Small intestine (tissue), 7 donors: Measurements from ENCODE around the gene CES3. TPM values are rescaled to one million over a fixed set of nuclear protein-coding genes. Genes with fewer than 3 reads are reported as not detected.

Experiments used
- DNase-seq, 2 donors: peaks; one replicate each; pipeline versions ENCODE4 v3.0.0 to v3.0.0-alpha.2; 2013
- FAIRE-seq: peaks from 2 replicates; lab custom pipeline; 2012; peaks lifted over from hg19 to GRCh38; lab: Jason Lieb, UNC
- H3K27ac ChIP-seq, 3 donors: one replicate each; pipeline ENCODE4 v1.5.1; 2013; ENCODE audit warnings: low read length in 2 of 3, mild to moderate bottlenecking in 2 of 3, control low read depth in 1 of 3, inconsistent platforms in 1 of 3, low read depth in 1 of 3, moderate library complexity in 1 of 3
- H3K27me3 ChIP-seq, 3 donors: one replicate each; pipeline ENCODE4 v1.6.1; 2013; ENCODE audit warnings: low read length in 3 of 3, inconsistent platforms in 1 of 3; ENCODE audit not compliant: control insufficient read depth in 3 of 3, insufficient read depth in 3 of 3
- H3K36me3 ChIP-seq, 3 donors: one replicate each; pipeline ENCODE4 v1.6.1; 2013; ENCODE audit warnings: low read length in 3 of 3, inconsistent platforms in 1 of 3, low read depth in 1 of 3, mild to moderate bottlenecking in 1 of 3, moderate library complexity in 1 of 3; ENCODE audit not compliant: control insufficient read depth in 3 of 3, insufficient read depth in 2 of 3
- H3K4me1 ChIP-seq, 3 donors: one replicate each; pipeline ENCODE4 v1.6.1; 2013; ENCODE audit warnings: low read length in 2 of 3, inconsistent platforms in 1 of 3, low read depth in 1 of 3, mild to moderate bottlenecking in 1 of 3, moderate library complexity in 1 of 3; ENCODE audit not compliant: control insufficient read depth in 3 of 3, insufficient read depth in 2 of 3
- H3K4me3 ChIP-seq, 3 donors: one replicate each; pipeline ENCODE4 v1.5.1; 2013; ENCODE audit warnings: low read length in 3 of 3, control low read depth in 1 of 3, inconsistent platforms in 1 of 3, low read depth in 1 of 3, mild to moderate bottlenecking in 1 of 3, moderate library complexity in 1 of 3
- H3K9me3 ChIP-seq, 2 donors: one replicate each; pipeline ENCODE4 v1.6.1; 2013; ENCODE audit warnings: low read depth in 1 of 2, low read length in 1 of 2; ENCODE audit not compliant: control insufficient read depth in 2 of 2, insufficient read depth in 1 of 2
- WGBS, 3 donors: extraction: QIAGEN DNeasy Blood & Tissue Kit; methylation state at CpG; one replicate each; pipeline ENCODE4 v1.1.7; 2013; 5-methylcytosine and 5-hydroxymethylcytosine counted together
- polyA plus RNA-seq, 4 donors: library from polyadenylated mRNA; stranded (reverse) in 3 of 4; unstranded in 1 of 4; fragments of 200-250 nt in 3 of 4; fragments of 120-200 nt in 1 of 4; gene quantifications; one replicate each; pipeline versions ENCODE4 v1.2.1 to v1.2.3, GENCODE V29; 2013
- donor health status: healthy with polysubstance abuse.
- donor health status: control.
- donor health status: control.
- donor health status: Bipolar disorder and iron deficiency.
- donor health status: healthy.

Gene CES3
- polyA plus RNA-seq, 4 donors, result 14.6 to 36.0 (median 24.3) TPM

DNA sequence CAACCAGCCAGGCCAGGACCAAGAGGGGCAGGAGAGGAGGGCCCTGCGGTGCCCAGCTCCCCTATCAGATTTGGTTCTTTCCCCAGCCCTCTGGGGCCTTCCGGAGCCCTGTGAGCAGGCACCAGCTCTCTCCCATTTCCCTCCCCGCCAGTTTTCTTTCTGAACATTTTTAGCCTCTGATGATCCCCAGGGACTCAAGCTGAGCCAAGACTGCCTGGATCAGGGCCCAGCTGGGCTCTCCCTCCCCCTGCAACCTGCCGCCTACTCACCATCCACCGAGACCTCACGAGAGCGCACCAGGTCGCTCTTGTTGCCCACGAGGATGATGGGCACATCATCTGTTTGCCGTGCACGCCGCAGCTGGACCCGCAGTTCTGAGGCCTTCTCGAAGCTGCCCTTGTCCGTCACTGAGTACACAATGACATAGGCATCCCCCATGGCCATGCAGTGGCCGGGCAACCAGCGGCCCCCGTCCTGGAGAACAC lies 37.8 kb upstream of the CES3 start:
- Histone ChIP-seq H3K27me3 (peaks cover 0 to 33% (median 0%) of the 10 kb centered on the region in 3 donors), H3K36me3 (no peaks in the 10 kb centered on the region), H3K4me3 (no peak overlapping the region), H3K9me3 (no peaks in the 10 kb centered on the region), H3K4me1 (peaks cover 0 to 34% (median 3%) of the 10 kb centered on the region in 3 donors), H3K27ac (no peak overlapping the region)
- WGBS, 3 donors, result 73 to 88% (median 84%) methylated on average over 18 of the region's 18 CpGs
- DNase-seq (no peak), FAIRE-seq (no peak)

DNA sequence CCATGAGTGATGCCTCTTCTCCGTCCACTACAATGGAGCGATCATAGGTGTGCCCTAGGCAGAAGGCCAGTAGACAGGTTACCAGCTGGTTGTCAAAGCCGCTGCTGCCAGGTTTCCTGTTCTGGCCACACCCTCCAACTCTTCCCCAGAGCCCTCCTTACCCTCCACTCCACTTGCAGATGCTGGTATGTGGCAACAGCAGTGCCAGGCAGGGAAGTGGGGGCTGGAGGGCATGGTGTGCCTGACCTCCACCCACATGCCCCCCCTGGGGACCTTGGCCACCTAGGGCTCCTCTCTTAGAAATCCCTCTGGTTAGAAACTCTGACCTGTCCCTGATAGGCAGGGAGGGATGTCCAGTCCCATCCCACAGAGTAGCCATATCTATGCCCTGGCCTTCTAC lies 37.2 kb upstream of the CES3 start:
- 15 to 43% (median 38%) methylated on average over 3 of the region's 3 CpGs for WGBS, 3 donors
- H3K27me3 ChIP-seq, result peaks cover 0 to 32% (median 0%) of the 10 kb centered on the region in 3 donors
- H3K27ac ChIP-seq, result no peak overlapping the region
- no peaks in the 10 kb centered on the region for H3K9me3 ChIP-seq
- no peak for FAIRE-seq
- DNase-seq, result no peak
- H3K4me1 ChIP-seq, result peaks cover 0 to 28% (median 3%) of the 10 kb centered on the region in 3 donors
- H3K36me3 ChIP-seq, result no peaks in the 10 kb centered on the region
- no peak overlapping the region for H3K4me3 ChIP-seq

DNA sequence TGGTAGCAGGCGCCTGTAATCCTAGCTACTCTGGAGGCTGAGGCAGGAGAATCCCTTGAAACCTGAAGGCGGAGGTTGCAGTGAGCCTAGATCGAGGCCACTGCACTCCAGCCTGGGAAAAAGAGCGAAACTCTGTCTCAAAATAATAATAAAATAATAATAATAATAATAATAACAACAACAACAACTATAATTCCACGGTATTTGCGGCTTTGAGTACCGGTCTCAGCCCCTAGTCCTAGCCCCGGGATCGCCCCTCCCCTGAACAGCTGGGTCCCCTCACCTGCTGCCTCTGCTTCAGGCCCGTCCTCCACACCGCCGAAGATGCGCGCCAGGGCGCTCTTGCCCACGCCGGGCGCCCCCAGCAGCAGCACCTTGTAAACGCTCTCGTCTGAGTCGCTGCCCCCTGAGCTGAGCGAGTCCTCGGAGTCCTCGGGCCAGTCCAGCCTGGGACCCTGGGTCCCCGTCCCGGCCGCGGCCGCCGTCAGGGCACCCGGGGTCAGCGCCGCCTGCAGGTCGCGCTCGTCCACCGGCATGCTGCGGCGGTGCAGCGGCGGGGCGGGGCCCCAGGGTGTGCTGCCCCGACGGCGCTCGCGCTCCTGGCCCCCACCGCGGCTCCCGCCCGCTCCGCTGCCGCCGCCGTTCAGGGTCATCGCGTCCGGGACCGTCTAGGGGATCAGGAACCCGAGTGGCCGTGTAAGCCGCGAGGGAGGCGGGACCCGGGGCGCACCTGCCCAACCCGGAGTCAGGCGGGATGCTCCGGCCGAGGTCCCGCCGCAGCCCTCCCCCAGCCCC lies 36.3 kb upstream of the CES3 start:
- Histone ChIP-seq H3K4me1 (peaks cover 0 to 21% (median 3%) of the 10 kb centered on the region in 3 donors), H3K27ac (no peak overlapping the region), H3K4me3 (peak overlapping the region; percentile 29 to 58 (median 30)), H3K27me3 (peaks cover 0 to 31% (median 0%) of the 10 kb centered on the region in 3 donors), H3K9me3 (no peaks in the 10 kb centered on the region), H3K36me3 (no peaks in the 10 kb centered on the region)
- FAIRE-seq, result no peak
- WGBS, 3 donors, result 5 to 10% (median 7%) methylated on average over 45 to 72 of the region's 72 CpGs
- peak; percentile 56 to 69 for DNase-seq

DNA sequence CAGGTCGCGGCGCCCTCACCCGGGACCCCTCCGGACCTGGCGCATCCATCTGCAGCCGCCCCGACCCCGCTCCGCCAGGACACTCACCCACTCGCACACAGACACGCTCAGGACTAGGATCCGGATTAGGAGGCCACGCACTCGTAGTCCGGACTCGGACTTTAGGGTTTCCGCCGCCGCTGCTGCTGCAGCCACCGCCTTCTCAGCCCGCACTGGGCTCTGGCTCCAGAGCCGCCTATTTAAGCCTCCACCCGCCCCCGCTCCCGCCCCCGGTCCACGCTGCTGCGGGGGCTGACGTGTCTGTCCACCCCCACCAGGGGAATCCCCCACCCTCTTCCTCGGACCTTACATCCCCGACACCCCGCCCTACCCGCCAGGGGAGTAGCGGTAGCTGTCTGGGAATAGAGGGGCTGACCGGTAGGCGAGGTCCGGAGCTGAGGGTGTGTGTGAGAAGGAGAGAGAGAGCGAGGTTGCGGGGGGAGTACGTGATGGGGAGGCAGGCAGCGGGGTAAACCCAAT lies 35.7 kb upstream of the CES3 start, which contains the start of gene RRAD:
Gene RRAD, minus strand, starts transcription at position 214 of the 519 bp plus-strand sequence. CDS start 356 bp downstream, outside the sequence.
- Histone ChIP-seq H3K27me3 (peaks cover 0 to 31% (median 0%) of the 10 kb centered on the region in 3 donors), H3K36me3 (peaks cover 0 to 4% (median 0%) of the 10 kb centered on the region in 3 donors), H3K4me3 (peak within 1 kb of the TSS; percentile 29 to 58 (median 30)), H3K9me3 (no peaks in the 10 kb centered on the region), H3K4me1 (peaks cover 0 to 15% (median 3%) of the 10 kb centered on the region in 3 donors), H3K27ac (no peak within 1 kb of the TSS)
- WGBS, 3 donors, result 8 to 13% (median 11%) methylated on average over 39 to 42 of the region's 42 CpGs
- no peak for DNase-seq
- FAIRE-seq, result no peak

DNA sequence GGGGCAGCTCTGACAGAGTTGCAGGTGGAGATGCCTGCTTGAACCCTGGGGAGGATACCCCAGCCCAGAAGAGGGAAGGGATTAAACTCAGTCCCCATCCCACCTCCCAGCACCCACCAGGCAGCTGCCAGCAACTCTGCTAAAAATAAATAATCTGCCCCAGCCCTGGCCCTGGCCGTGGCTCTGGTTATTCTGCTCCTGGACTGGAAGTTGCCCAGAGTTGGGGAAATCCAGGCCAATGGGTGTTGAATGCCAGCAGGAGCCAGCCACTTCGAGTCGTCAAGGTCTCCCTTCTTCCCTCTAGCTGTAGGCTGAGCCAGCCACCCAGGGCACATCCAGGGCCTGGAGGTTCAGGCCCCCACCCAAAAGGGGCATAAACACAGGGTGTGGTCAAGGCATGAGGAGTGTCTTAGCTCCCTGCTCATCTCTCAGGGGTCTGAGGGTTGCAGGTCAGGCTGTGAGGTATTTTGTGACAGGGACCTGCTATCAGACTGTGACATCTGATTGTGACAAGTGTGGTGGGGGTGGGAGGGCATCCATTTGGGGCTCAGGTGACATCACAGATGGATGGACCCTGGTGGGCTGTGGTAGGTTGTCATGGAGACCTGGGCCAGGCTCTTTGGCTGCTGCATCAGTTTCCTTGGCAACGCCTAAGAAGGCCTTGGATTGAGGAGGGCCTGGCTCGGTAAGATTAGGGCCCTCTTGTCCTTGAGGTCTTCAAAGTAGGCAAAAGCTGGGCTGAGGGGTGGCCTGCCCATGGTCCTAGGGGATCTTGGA lies 34.7 kb upstream of the CES3 start:
- peaks cover 0 to 31% (median 0%) of the 10 kb centered on the region in 3 donors for H3K27me3 ChIP-seq
- DNase-seq, result no peak
- WGBS, 3 donors, result 73 to 80% (median 75%) methylated on average over 5 of the region's 5 CpGs
- FAIRE-seq, result no peak
- no peak overlapping the region for H3K4me3 ChIP-seq
- H3K36me3 ChIP-seq, result peaks cover 0 to 7% (median 0%) of the 10 kb centered on the region in 3 donors
- H3K27ac ChIP-seq, result peak overlapping the region in 1 of 3 donors; percentile 29
- no peaks in the 10 kb centered on the region for H3K9me3 ChIP-seq
- peaks cover 0 to 15% (median 3%) of the 10 kb centered on the region in 3 donors for H3K4me1 ChIP-seq

DNA sequence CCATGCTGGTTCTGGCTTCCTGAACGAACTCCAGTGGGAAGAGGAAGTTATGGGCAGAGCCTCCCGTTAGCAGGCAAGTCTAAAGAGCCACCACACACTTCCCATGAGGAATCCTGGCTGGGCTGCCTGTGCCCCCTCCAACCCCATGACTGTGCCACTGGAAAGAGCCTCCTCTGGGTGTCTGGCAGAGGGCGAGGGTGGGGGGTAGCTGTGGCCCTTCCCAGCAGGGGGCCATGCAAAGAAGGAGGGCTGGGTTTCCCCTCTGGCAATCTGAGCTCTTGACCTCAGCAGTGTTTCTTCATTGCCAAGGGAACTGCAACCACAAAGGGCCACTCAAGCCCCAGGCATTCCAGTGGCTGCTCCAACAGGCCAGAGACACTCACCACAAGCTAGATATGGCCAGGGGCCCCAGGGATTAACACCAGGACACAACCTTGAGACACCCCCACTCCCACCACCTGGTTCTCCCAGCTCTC lies 34.1 kb upstream of the CES3 start:
- 48 to 82% (median 59%) methylated on average over 3 of the region's 3 CpGs for WGBS, 3 donors
- H3K4me1 ChIP-seq, result peaks cover 0 to 11% (median 3%) of the 10 kb centered on the region in 3 donors
- H3K27ac ChIP-seq, result peak overlapping the region in 1 of 3 donors; percentile 29
- DNase-seq, result no peak
- no peak overlapping the region for H3K4me3 ChIP-seq
- peaks cover 0 to 31% (median 0%) of the 10 kb centered on the region in 3 donors for H3K27me3 ChIP-seq
- no peaks in the 10 kb centered on the region for H3K9me3 ChIP-seq
- no peak for FAIRE-seq
- H3K36me3 ChIP-seq, result peaks cover 0 to 8% (median 0%) of the 10 kb centered on the region in 3 donors

DNA sequence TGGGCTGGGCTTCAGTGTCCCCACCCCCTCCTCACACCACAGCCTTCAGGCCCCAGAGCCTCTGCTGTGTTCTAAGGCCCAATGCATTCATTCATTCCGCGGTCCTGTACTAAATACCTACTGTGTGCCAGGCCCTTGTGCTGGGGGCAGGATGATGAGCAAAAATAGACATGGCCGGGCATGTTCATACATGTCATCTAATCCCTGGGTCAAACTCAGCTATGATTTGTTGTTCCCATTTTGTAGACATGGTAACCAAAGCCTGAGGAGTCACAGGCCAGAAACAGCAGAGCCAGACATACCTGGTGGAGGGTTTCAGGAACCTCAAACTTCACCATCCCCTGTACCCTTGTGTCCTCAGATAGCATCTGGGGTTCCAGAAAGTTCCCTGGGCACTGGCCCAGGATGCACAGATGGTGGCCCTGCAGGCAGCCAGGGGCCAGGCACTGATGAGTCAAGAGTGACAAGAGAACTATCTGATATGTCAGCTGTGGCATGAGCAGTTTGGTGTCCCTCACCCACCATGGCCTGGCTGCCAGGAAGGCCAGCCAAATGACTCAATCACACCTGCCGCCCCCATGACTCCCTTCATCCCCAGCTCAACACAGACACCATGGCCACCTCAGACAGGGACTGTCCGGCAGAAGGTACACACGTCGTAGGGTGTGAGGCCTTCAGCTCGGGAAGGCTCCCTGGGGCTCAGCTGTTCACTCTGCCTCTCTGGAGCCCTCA lies 33.0 kb upstream of the CES3 start:
- H3K9me3 ChIP-seq, result no peaks in the 10 kb centered on the region
- peaks cover 0 to 31% (median 0%) of the 10 kb centered on the region in 3 donors for H3K27me3 ChIP-seq
- H3K27ac ChIP-seq, result no peak overlapping the region
- DNase-seq, result no peak
- H3K4me1 ChIP-seq, result peaks cover under 1 to 22% (median 3%) of the 10 kb centered on the region in 3 donors
- H3K4me3 ChIP-seq, result no peak overlapping the region
- 90 to 94% (median 90%) methylated on average over 8 of the region's 8 CpGs for WGBS, 3 donors
- peaks cover 0 to 17% (median 0%) of the 10 kb centered on the region in 3 donors for H3K36me3 ChIP-seq
- no peak for FAIRE-seq
